ENCODE data around the gene MCUB. TPM values are rescaled to one million over a fixed set of nuclear protein-coding genes. Genes with fewer than 3 reads are reported as not detected.

The MCUB gene
- polyA plus RNA-seq, 1 donor from 2014 or later, result 3.9 TPM

DNA sequence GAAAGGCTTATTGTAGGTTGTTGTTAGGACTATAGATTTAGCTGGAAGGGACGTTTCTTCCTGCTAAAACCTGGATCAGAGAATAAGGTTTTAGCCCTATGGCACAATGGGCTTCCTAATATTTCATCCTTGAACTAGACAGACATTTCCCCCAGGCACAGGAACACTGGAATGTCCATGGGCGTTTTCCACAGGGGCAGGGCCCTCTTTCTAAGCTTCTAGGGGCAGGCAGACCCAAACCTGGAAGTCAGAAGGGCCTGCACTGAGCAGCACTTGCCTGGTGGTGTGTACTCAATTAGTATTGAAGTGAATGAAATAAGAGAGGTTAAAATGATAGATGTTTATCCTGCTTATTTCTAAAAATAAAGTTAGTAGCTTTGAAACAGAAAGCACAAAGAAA is 102.1 kb downstream of the MCUB start:
- no peak overlapping the region for H3K27ac ChIP-seq (ENCODE audit: low read length)
- no peaks in the 10 kb centered on the region for H3K79me2 ChIP-seq (replicated peaks; ENCODE audit: insufficient read depth, low read length)
- TF ChIP-seq POLR2AphosphoS5 (IDR thresholded peaks at IDR 0.05) (no peak), EP300 (conservative IDR thresholded peaks at IDR 0.05; ENCODE audit: poor library complexity, severe bottlenecking) (no peak), SMC3 (conservative IDR thresholded peaks at IDR 0.05; ENCODE audit: poor library complexity) (no peak), EZH2 (IDR thresholded peaks at IDR 0.05; ENCODE audit: borderline replicate concordance, insufficient read depth, low read length, poor library complexity, severe bottlenecking) (no peak), MXI1 (conservative IDR thresholded peaks at IDR 0.05; ENCODE audit: poor library complexity, severe bottlenecking) (no peak), TAF1 (IDR thresholded peaks at IDR 0.05; ENCODE audit: low read depth) (no peak), RAD21 (conservative IDR thresholded peaks at IDR 0.05) (no peak)
- TF ChIP-seq, protein P1, sequence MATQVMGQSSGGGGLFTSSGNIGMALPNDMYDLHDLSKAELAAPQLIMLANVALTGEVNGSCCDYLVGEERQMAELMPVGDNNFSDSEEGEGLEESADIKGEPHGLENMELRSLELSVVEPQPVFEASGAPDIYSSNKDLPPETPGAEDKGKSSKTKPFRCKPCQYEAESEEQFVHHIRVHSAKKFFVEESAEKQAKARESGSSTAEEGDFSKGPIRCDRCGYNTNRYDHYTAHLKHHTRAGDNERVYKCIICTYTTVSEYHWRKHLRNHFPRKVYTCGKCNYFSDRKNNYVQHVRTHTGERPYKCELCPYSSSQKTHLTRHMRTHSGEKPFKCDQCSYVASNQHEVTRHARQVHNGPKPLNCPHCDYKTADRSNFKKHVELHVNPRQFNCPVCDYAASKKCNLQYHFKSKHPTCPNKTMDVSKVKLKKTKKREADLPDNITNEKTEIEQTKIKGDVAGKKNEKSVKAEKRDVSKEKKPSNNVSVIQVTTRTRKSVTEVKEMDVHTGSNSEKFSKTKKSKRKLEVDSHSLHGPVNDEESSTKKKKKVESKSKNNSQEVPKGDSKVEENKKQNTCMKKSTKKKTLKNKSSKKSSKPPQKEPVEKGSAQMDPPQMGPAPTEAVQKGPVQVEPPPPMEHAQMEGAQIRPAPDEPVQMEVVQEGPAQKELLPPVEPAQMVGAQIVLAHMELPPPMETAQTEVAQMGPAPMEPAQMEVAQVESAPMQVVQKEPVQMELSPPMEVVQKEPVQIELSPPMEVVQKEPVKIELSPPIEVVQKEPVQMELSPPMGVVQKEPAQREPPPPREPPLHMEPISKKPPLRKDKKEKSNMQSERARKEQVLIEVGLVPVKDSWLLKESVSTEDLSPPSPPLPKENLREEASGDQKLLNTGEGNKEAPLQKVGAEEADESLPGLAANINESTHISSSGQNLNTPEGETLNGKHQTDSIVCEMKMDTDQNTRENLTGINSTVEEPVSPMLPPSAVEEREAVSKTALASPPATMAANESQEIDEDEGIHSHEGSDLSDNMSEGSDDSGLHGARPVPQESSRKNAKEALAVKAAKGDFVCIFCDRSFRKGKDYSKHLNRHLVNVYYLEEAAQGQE (IDR thresholded peaks at IDR 0.05; ENCODE audit: borderline replicate concordance), result no peak
- TF ChIP-seq, protein P2, sequence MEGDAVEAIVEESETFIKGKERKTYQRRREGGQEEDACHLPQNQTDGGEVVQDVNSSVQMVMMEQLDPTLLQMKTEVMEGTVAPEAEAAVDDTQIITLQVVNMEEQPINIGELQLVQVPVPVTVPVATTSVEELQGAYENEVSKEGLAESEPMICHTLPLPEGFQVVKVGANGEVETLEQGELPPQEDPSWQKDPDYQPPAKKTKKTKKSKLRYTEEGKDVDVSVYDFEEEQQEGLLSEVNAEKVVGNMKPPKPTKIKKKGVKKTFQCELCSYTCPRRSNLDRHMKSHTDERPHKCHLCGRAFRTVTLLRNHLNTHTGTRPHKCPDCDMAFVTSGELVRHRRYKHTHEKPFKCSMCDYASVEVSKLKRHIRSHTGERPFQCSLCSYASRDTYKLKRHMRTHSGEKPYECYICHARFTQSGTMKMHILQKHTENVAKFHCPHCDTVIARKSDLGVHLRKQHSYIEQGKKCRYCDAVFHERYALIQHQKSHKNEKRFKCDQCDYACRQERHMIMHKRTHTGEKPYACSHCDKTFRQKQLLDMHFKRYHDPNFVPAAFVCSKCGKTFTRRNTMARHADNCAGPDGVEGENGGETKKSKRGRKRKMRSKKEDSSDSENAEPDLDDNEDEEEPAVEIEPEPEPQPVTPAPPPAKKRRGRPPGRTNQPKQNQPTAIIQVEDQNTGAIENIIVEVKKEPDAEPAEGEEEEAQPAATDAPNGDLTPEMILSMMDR (IDR thresholded peaks at IDR 0.05; ENCODE audit: poor library complexity, severe bottlenecking), result no peak
- no peak overlapping the region for H3K4me3 ChIP-seq (ENCODE audit: low read length)
- no peaks in the 10 kb centered on the region for H3K9me2 ChIP-seq (ENCODE audit: insufficient read depth, low read length)
- H4K20me1 ChIP-seq (ENCODE audit: insufficient read depth), result no peaks in the 10 kb centered on the region
- no peak overlapping the region for H2AFZ ChIP-seq (ENCODE audit: low read depth, low read length)
- no peaks in the 10 kb centered on the region for H3F3A ChIP-seq (ENCODE audit: insufficient read depth, low read length, poor library complexity, severe bottlenecking)
- H3K4me2 ChIP-seq (ENCODE audit: low read length), result no peak overlapping the region
- H3K36me3 ChIP-seq (ENCODE audit: insufficient read depth, low read length), result no peaks in the 10 kb centered on the region
- no peaks in the 10 kb centered on the region for H3K27me3 ChIP-seq (ENCODE audit: insufficient read depth, low read depth, low read length)
- no peaks in the 10 kb centered on the region for H3K9me3 ChIP-seq (ENCODE audit: low read length)
- H3K9ac ChIP-seq (ENCODE audit: low read length), result no peak overlapping the region

DNA sequence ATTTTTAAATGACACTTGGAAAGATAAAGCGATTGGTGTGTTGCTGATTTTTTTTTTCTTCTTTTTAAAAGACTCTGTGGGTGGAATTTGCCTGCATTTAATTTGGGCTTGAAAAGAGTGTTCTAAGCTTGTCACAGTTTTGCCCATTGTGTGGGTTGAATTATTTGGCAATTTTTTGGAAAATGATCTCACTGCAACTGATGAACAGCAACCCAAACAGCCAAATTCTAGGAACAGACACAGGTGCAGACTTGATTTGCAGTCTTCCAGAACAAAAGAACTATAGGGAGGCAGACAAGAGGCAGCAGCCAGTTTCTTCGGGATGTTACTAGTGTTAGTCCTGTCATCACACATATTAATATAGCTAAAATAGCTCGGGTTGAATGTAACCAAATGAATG is 102.7 kb downstream of the MCUB start:
- Histone ChIP-seq H4K20me1 (ENCODE audit: insufficient read depth) (no peaks in the 10 kb centered on the region), H3K9me2 (ENCODE audit: insufficient read depth, low read length) (no peaks in the 10 kb centered on the region), H3K27ac (ENCODE audit: low read length) (no peak overlapping the region), H3F3A (ENCODE audit: insufficient read depth, low read length, poor library complexity, severe bottlenecking) (no peaks in the 10 kb centered on the region), H3K27me3 (ENCODE audit: insufficient read depth, low read depth, low read length) (no peaks in the 10 kb centered on the region), H3K36me3 (ENCODE audit: insufficient read depth, low read length) (no peaks in the 10 kb centered on the region), H3K4me3 (ENCODE audit: low read length) (no peak overlapping the region), H2AFZ (ENCODE audit: low read depth, low read length) (peak overlapping the region; percentile 1), H3K79me2 (replicated peaks; ENCODE audit: insufficient read depth, low read length) (no peaks in the 10 kb centered on the region), H3K9me3 (ENCODE audit: low read length) (no peaks in the 10 kb centered on the region), H3K9ac (ENCODE audit: low read length) (no peak overlapping the region), H3K4me2 (ENCODE audit: low read length) (no peak overlapping the region)
- TF ChIP-seq, protein P1 (IDR thresholded peaks at IDR 0.05; ENCODE audit: borderline replicate concordance), result no peak

Measured in neural cell (in vitro differentiated cells).